Activated naive CD4-positive, alpha-beta T cell treated with anti-CD3 and anti-CD28 coated beads, Interleukin-2, amount 50 U/mL, for 72 hours (primary cell): ENCODE measurements around the gene ANO2. TPM values are rescaled to one million over a fixed set of nuclear protein-coding genes. Genes with fewer than 3 reads are reported as not detected.

Experiments
- ATAC-seq, 2 donors: fragments of 150-1000 bp; cut with Tn5 transposase; 2 replicates each; pipeline ENCODE4 v1.10.0; 2021; ENCODE audit warnings: mild to moderate bottlenecking in 2 of 2, moderate library complexity in 2 of 2
- DNase-seq, 2 donors: peaks; one replicate each; pipeline ENCODE4 v3.0.0; 2021 to 2022; ENCODE audit warnings: low spot score in 2 of 2
- H3K27ac Mint-ChIP-seq, 2 donors: one replicate each; pipeline ENCODE4 v1.8.0; 2022; ENCODE audit warnings: mild to moderate bottlenecking in 2 of 2, mixed read lengths in 2 of 2
- H3K36me3 Mint-ChIP-seq, 2 donors: one replicate each; pipeline ENCODE4 v1.8.0; 2022; ENCODE audit warnings: mixed read lengths in 2 of 2
- H3K9me3 Mint-ChIP-seq, 2 donors: one replicate each; pipeline ENCODE4 v1.8.0; 2022; ENCODE audit warnings: mixed read lengths in 2 of 2
- total RNA-seq, 2 donors: library from RNA; stranded (reverse); gene quantifications; one replicate each; pipeline ENCODE4 v1.2.3, GENCODE V29; 2022

Gene ANO2
- total RNA-seq, 2 donors from 2014 or later, result not detected

DNA sequence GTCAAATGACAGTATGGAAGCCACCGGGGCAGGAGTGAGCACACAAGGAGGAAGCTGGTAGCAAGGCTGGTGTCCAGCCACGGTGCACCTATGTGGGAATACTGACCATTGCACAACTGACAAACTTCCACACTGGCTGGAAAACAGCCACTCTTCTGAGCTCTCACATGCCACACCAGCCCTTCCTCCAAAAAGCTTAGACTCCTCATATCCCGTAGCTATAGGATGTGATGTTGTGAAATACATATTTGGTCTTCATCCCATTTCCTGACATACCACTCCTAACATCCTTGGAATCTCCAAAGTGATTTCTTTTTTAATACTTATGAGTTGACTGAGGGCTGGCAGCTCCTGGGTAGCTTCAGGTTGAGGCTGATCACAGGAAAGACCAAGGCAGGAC lies 409.5 kb downstream of the ANO2 start:
- ATAC-seq, result no peak
- no peak overlapping the region for H3K27ac Mint-ChIP-seq
- DNase-seq, result no peak
- H3K9me3 Mint-ChIP-seq, result peaks cover 4 to 10% of the 10 kb centered on the region in 2 donors
- no peaks in the 10 kb centered on the region for H3K36me3 Mint-ChIP-seq

DNA sequence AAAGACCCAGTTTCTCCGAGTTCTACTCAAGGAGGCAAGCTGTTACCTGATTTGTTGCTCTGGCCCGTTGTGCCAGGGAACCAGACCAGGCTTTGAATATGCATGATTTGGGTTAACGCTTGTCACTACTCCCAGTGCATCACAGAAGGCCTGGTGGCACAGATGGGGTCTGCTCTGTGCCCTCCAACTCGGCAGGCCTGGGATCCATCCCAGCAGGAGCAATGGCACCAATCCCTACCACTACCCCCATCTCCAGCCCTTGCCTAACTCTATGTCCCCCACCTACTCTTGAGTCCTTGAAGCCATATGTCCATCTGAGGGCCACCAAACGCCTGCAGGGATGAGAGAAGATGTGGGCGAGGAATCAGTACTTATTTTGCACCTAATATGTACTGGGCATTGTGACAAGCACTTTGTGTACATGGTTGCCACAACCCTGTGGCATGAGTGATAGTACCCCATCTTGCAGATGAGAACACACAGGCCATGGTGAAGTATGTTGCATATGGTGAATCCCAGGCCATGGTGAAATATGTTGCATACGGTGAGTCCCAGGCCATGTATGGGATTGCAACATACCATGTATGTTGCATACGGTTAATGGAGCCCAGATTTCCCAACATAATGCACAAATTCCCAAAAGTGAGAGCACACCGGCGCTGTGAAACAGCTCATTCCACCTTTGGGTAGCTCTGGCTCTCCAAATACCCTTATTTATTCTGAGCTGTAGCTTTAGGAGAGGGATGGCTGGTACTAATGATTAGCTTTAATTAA lies 410.4 kb downstream of the ANO2 start:
- ATAC-seq (no peak), DNase-seq (no peak)
- Mint-ChIP-seq H3K9me3 (peaks cover 4 to 10% of the 10 kb centered on the region in 2 donors), H3K36me3 (no peaks in the 10 kb centered on the region), H3K27ac (no peak overlapping the region)

DNA sequence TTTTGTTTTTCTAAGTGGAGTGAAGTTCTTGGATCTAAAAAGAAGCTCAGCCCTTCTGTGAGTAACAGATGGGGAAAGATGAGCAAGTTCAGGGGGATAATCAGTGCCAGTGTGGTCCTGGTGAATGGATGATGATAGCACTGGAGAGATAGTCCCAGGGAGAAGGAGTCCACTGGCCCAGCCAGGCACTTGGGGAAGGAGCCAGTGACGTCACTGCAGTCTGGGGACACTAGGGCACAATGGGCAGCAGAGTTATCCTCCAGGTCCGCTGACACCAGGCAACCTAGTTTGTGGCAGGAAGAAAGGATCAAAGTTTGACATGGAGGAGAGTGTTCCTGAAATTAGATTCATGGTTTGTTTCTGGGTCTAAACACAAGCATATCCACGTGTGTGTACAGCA lies 411.7 kb downstream of the ANO2 start:
- Mint-ChIP-seq H3K27ac (no peak overlapping the region), H3K9me3 (peaks cover 4% of the 10 kb centered on the region in 2 donors), H3K36me3 (no peaks in the 10 kb centered on the region)
- DNase-seq (no peak), ATAC-seq (no peak)

DNA sequence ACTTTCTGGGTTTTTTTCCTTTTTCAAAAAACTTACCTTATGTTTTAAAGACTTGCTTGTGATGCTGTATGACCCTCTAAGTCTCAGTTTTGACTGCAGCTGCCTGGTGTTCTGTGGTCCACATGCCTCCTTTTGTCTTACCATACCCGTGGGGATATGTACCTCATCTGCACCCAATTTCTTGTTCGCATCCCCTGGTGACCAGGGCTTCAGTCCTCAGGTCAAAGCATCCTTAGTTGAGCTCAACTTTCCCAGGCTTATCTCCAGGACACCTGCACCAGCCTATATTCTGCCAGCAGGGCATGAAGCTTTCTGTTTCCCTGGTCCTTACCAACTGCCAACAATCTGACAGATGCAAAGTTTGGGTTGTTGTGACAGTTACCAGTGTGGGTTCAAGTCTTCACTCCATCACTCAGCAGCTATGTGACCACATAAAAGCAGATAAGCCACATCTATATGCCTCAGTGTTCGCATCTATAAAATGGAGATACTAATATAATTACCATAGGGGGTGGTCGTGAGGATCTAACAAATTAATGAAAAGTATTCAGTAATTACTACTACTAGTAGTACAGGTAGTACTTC lies 419.2 kb downstream of the ANO2 start:
- no peaks in the 10 kb centered on the region for H3K9me3 Mint-ChIP-seq
- DNase-seq (no peak), ATAC-seq (no peak)
- H3K27ac Mint-ChIP-seq, result no peak overlapping the region
- no peaks in the 10 kb centered on the region for H3K36me3 Mint-ChIP-seq

DNA sequence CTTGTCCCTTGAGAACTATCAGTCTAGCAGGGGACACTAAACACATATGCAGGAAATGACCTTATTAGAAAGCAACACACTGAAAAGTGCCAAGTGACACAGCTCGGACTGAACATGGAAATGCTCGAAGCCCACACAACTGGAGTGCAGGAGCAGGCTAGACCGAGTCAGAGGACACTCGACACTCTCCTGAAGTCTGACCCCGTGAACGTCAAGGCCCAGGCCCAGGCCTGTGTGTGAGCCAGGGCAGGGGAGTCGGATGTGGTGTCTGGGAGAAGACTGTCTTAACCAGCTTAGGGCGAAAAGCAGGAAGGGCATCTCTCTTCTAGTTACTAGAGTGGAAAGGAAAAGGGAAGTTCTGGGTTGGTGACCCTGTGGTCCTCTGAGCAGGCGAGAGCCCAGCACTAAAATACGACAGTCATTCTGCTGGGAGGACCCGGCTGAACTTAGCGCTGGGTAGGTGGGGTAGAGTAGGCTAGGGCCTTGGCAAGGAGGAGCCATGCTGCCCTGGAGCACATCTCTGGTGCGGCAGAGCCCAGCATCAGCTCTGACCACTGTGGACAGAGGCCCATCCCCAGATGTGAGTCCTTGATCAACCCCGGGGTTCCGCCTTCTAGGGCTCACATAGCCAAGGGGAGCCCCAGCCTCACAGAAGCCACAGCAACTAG lies 420.2 kb downstream of the ANO2 start:
- Mint-ChIP-seq H3K27ac (no peak overlapping the region), H3K9me3 (no peaks in the 10 kb centered on the region), H3K36me3 (no peaks in the 10 kb centered on the region)
- ATAC-seq (no peak), DNase-seq (no peak)

DNA sequence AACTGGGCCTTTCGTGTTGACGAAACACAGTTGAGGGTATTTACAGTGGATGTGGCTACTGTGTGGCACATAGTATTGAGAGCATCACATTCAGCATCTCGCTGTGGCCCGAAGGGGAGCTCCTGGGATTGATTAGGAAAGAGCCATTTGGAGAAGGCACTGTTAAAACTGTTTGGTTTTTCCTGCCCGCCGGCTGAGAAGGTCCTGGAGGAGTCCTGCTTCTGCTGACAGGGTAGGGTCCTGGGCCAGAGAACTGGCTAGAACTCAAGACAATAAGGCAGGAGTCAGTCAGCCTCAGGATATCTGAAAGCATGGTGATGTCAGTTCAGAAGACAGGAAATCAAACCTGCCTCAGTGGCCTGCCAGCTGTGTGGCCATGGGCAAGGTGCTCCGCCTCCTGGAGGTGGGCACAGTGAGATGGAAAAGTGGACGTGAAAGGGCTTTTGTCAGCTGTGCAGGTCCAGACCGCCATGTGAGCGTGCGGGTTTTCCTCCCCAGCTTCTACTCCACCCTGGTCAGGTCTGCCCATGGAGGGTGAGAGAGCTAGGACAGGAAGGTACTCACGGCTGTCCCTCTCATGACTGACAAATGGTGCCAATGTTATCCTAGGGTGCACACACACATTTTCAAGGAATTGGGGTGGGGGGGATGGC lies 420.8 kb downstream of the ANO2 start:
- ATAC-seq (no peak), DNase-seq (no peak)
- H3K9me3 Mint-ChIP-seq, result no peaks in the 10 kb centered on the region
- H3K27ac Mint-ChIP-seq, result no peak overlapping the region
- H3K36me3 Mint-ChIP-seq, result no peaks in the 10 kb centered on the region

DNA sequence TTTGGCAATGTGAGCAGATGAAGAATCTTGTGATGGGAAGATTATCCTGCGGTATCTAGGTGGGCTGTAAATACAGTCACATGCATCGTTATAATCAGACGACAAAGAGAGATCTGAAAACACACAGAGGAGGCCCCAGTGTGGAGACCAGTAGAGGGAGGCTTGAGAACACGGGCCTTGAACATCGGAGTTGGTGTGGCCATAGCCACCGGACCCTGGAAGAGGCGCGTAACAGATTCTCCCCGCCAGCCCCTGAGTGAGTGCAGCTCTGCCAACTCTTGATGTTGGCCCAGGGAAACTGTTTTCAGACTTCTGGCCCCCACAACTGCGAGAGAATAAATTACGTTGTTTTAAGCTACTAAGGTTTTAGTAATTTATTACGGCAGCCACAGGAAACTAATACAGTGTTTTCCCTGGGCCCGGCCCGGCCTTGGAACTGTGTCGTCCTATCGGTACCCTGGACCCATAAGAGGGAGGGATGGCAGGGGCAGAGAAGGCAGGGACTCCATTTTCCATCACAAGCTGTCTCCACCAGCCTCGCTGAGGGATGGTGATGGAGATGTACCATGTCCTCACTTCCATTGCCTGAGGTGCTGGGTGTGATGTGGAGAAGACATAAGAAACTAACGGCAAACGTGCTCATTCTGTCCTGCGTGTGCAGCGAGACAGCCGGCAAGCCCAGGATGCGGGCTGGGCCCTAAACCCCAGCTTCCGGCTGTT lies 421.5 kb downstream of the ANO2 start:
- Mint-ChIP-seq H3K27ac (no peak overlapping the region), H3K9me3 (no peaks in the 10 kb centered on the region), H3K36me3 (no peaks in the 10 kb centered on the region)
- DNase-seq (no peak), ATAC-seq (no peak)

DNA sequence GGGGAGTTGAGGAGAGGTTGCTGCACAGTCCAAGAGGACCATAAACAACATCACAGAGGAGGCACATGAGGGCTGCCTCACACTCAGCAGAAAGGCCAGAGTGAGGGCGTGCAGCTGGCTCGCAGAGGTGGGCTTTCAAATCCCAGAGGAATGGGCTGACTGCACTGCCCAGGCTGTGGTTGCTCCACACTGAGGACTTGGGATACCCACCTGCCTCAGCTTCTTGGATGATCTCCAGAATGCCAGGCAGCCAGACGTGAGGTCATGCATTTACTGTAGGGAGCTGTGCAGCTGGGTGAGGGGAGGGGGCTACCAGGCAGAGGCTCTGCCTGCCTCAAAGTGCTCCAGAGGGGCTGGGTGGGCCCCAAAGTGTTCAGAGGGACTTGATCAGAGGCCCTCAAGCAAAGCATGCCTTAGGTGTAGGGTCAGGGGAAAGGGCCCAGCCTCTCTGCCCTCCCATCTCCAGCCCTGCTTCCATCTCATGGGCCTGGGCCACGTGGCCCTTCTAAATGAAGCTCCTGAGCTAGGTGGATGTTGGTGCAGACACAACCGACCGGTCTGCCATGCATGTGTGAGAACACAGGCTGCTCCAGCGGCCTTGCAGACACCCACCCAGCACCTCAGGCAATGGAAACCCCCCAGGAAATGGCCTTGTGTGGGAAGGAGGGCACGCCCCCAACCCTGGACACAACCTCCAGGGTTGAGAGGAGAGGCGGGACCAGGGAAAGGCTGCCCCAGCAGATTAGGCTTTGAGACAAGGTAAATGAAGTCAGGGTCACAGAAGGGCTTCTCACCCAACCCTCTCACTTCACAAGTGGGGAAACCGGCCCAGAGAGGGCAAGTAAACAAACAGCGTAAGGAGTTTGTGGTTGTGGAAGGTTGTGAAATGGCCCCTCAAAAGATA lies 422.4 kb downstream of the ANO2 start:
- no peaks in the 10 kb centered on the region for H3K9me3 Mint-ChIP-seq
- no peak overlapping the region for H3K27ac Mint-ChIP-seq
- no peak for DNase-seq
- H3K36me3 Mint-ChIP-seq, result no peaks in the 10 kb centered on the region
- no peak for ATAC-seq

DNA sequence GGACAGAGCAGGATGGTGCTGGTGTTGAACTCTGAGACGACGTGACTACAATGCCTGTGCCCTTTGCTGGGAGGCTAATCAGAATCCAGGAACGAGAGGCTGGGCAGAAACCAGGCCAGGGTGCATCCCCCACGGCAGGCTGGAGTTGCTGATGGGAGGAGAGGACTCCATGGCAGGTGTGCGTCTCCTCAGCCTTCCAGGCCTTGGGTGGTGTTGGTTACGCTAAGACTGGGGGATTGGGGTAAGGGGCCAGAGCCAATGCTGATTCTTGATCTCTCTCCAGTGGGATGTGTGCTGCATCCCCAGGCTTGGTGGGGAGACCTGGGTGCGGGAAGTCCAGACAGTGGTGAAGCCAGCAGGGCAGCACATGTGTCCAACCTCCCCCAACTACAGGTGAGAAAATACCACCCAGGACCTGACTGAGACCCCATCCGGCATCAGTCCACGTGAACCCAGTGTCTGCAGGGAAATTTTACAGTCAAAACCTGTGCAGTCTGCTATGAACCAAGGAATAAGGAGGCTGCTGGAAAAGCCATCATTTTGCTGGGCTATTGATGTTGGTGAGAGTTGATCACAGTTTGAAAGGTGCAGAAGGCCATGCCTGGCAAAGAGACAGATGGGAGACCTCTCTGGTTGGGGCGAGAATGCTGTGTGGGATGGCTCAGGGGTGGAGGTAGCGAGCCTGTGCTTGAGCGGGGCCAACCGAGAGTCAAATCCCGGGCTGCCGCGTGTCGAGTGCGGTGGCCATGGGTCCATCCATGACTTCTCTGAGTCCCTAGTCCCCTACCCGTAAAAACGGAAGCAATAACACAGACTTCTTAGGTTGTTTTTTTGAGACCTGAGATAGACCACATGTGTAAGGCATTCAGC lies 423.4 kb downstream of the ANO2 start:
- DNase-seq, result no peak
- no peaks in the 10 kb centered on the region for H3K36me3 Mint-ChIP-seq
- no peaks in the 10 kb centered on the region for H3K9me3 Mint-ChIP-seq
- no peak overlapping the region for H3K27ac Mint-ChIP-seq
- no peak for ATAC-seq

DNA sequence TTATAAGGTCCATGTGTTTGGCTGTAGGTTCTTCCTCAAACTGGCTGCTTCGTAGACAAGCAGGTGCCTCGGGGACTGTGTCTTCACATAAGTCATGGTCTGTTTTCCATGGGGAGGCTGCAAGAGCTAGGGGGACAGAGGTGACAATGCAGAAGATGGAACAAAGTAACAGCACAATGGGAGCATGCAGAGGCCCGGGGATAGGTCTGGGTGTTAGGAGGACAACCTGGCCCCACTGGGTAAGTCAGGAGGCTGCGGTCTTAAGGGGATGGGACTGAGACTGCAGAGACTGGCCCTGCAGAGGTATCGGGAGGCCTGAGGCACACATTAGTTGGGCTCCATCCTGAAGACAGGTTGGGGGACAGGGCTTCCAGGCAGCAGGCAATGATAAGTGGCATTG lies 424.2 kb downstream of the ANO2 start:
- no peaks in the 10 kb centered on the region for H3K36me3 Mint-ChIP-seq
- DNase-seq, result no peak
- no peak overlapping the region for H3K27ac Mint-ChIP-seq
- H3K9me3 Mint-ChIP-seq, result no peaks in the 10 kb centered on the region
- ATAC-seq, result no peak

DNA sequence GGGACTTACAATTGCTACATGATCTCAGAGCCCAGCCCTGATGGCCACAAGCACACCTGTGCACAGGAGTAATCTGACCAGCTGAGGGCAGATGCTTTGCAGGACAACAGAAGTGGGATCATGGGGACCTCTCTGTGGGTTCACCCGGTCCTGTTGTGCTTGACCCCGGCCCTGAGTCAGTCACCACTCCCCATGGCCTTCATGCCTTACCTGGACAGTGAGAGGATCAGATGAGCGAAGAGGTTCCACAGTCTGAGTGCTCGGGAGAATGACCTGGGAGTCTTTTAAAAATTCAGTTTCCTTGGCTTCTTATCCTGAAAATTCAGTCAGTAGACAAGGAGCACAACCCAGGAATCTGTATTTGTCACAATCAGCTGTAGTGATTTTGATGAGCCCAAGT lies 425.0 kb downstream of the ANO2 start:
- H3K36me3 Mint-ChIP-seq, result no peaks in the 10 kb centered on the region
- no peaks in the 10 kb centered on the region for H3K9me3 Mint-ChIP-seq
- DNase-seq (no peak), ATAC-seq (no peak)
- H3K27ac Mint-ChIP-seq, result no peak overlapping the region

DNA sequence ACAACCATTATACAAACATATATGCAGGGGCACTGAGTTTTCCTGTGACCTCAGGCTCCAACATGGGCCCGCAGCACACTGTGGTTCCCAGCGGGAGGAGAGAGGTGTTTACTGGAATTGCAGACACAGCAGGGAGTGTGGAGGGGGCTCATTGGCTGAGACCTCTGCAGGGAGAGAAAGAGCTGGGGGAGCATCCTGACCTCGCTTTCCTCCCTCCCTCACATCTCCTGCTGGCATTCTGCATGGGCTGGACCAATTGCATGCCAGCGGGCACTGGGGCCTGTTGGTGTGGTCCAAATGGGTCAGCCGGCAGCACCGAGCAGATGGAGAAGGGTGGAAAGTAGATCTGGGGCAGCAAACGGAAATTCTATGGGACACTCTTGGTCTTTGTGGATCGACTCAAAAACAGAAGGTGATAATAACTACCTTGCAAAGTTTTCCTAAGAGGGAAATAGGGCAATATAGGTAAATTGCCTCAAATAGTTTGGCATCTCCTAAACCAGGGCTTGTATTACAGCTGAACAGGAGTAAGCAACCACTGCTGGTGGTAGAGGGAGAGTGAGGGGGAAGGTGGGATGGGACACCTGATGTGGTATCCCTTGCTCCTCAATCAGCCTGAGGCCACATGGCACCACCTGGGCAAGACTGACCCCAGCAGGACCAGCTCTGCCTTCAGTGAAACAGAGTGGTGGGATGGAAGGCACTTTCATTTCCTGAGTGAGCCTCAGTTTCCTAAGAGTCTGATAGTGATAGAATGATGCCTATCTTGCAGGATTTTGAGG lies 426.3 kb downstream of the ANO2 start:
- H3K27ac Mint-ChIP-seq, result no peak overlapping the region
- no peaks in the 10 kb centered on the region for H3K36me3 Mint-ChIP-seq
- H3K9me3 Mint-ChIP-seq, result no peaks in the 10 kb centered on the region
- no peak for ATAC-seq
- no peak for DNase-seq

DNA sequence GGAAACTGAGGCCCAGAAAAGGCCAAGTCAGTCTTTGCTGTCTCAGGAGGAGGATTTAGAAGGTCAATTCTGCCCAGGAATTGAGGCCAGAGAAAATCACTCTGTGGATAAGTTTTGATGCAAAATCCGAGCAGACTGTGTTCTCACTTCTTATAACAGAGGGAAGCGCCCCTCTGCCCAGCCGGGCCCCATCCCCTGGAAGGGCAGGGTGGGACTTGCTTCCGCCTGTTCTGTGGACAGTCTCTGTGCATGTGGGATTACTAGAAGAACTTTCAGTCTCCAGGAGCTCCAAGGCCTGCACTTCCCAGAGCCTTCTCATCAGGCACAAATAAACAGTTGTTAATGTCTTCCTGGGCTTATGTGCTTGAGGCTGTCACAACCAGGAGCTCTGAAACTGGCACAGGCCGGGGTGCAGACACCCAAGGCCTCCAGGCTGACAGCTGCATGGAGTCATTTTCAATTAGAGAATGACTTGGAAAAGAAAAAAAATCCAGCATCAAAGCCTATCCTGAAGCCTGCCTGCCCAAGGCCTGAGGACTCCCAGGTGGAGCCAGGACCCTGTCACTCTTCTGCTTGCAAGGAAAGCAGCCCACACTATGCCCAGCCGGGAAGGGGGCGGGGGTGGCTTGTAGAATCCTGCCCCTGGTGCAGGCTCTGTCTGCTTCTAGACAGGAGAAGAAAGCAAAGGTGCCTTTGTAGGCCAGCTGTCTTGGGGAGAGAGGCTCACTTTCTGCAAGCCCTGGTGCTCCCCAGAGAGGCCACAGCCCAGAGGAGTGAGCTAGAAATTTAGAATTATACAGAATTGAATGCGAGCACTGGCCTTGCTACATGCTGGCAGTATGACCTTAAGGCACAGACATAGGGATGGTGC lies 428.5 kb downstream of the ANO2 start:
- no peak for DNase-seq
- Mint-ChIP-seq H3K27ac (no peak overlapping the region), H3K9me3 (no peaks in the 10 kb centered on the region), H3K36me3 (no peaks in the 10 kb centered on the region)
- no peak for ATAC-seq

DNA sequence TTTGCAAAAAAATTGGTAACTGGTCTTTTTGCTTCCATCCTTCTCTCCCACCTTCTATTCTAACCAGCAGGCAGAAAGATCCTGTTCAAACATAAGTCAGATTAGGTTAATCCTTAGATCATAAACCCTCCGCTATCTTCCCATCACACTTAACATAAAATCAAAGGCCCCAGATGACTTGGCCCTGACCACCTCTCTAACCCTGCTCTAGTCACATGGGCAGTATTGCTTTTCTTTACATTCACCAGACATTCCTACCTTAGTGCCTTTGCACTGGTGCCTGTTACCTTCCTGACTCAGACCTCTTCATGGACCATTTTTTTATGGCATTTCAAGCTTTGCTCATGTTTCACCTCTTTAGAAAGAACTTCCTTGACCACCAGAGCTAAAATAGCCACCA lies 429.6 kb downstream of the ANO2 start:
- no peak for ATAC-seq
- no peak for DNase-seq
- H3K9me3 Mint-ChIP-seq, result no peaks in the 10 kb centered on the region
- no peaks in the 10 kb centered on the region for H3K36me3 Mint-ChIP-seq
- H3K27ac Mint-ChIP-seq, result no peak overlapping the region
